NCI-H345 (cell line): ENCODE measurements around the gene GLB1L.
A peak's percentile ranks its signal among the peaks of the same experiment; 100 is the strongest.

Source experiments
- DNase-seq: peaks from one replicate; lab custom pipeline; 2025; lab: John Stamatoyannopoulos, UW

GLB1L gene

DNA sequence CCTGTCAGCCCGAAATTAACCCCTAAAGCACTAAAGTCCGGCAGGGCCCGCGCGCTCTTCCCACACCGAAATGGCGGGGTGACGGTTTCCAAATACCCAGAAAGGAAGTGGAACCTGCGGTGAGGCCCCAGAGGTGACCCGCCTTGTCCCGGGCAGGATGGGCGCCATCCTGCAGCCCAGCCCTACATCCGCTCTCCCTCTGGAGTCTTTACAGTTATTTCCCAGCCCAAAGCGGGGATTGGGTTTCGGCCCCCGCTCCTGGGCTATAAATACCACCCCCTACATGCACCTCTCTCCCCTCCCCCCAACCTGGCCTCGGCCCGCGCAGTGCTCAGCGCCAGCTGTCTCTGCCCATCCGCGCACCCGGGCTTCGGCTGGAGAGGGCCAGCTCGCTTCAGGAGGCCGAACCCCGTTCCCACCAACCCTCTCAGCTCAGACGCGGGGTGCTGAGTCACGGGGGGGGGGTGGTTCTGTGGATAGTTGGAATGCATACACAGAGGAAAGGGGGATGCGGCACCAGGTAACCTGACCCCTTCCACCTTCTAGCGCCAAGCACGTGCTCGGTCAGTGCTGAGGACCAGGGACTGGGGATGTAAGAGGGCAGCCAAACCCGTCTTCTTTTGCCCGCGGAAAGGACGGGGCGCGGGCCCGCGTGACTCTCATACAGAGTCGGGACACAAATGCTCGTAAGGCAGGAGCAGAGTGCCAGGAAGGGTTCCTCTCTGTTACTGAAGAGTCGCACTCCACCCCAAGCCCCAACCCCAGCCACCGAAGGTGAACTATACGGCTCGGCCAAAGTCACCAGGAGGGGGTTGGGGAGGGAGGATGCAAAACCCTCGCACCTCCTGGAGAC lies 7.9 kb upstream of the GLB1L start, which contains the start of gene TUBA4B:
TSS of gene TUBA4B (plus strand) at position 344 of the 853 bp plus-strand sequence. CDS start at position 509, 165 bp downstream.
- DNase-seq, result peak; percentile 47

DNA sequence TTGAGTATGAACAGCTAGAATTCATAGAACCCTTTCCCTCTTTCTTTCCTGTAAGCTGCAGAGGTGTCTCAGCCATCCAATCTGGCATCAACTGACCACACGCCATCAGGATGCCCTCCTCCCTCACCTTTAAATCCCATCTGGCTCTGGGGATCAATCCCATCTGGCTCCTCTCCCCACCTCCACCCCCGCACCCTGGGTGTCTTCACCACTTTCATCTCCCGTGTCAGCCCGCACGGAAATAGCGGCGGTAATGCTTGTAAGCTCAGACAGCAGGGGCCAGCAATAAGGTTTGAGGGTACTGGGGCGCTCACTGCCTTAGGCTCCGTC lies 7.3 kb upstream of the GLB1L start:
- no peak for DNase-seq

GRCh38 chr2:219252084-219252483 lies 6.8 kb upstream of the GLB1L start:
- peak; percentile 56 for DNase-seq

DNA sequence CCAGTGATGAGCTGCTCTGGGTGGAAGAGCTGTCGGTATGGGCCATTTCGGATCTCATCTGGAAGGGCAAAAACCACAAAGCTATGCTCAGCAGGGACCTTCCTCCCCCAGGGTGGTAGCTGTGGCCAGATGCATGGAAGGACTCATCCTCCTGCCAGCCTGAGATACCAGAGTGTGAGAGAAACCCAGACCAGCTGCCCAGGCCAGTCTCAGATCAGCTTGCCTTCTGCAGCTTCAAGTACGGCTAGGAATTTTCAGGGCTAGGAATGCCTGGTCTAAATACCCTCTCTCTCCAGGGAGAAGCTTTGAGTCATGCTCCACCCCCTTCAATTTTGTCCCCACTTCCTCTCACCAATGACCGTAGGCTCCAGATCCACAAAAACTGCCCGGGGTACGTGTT lies 6.4 kb upstream of the GLB1L start:
- DNase-seq, result no peak

- no peak for DNase-seq
Measured at GRCh38 chr2:219250049-219250781, 5.0 kb upstream of the GLB1L start.

DNA sequence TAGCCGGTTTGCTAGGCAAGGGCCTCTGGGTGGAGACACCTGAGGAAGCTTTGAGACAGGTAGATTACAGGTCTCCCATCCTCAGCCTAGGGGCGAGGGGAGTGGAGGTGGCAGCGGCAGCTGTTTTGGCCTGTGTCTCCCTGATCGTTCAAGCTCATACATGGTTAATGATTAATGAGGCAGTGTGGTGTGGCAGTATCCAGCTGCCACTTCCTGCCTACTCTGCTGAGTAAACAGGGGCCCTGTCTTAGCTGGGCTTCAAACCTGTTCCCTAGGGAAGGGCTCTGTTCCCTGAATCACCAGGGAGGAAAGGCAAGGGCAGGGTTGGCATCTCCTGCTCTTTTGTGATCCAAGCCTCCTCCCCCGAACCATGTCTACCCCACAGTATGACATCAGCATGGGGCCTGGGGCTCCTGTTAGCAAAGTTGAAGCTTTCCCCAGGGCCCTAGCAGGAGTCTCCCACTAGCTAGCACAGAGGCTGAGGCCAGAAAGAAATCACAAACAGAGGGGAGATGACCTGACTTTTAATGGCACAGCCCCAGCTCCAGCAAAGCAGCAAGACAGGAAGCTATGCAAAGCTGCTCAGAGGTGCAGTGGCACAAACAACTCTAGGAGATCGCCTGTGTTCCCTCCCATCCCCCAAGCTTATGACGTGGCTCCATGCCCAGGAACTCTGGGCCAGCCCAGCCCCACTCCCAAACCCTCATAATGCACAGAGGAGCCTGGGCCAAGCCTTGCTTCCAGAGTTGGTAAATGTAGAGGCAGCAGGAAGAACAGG lies 4.1 kb upstream of the GLB1L start:
- peak; percentile 77 for DNase-seq

DNA sequence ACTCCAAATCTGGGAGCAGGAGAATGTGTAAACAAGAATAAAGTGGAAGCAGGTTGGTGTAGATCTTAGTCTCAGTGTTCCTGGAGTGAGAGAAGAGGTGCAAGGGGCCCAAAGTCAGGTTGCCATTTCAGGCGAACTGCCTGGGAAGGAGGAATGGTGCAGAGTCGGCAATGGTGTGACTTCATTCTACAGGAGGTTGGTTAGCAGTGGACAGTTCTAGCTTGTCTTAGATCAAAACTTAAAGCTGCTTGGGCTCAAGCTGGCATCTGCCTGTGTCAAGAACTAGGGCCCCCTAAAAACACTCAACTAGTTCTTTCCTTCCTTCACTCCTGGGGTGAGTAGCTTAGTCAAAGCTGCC lies 3.6 kb upstream of the GLB1L start:
- no peak for DNase-seq

GRCh38 chr2:219247678-219248642 lies 2.7 kb upstream of the GLB1L start:
- no peak for DNase-seq

- DNase-seq, result no peak
Measured at GRCh38 chr2:219246559-219246958, 1.3 kb upstream of the GLB1L start.

- no peak for DNase-seq
Measured at GRCh38 chr2:219245899-219246230, 621 bp upstream of the GLB1L start.

DNA sequence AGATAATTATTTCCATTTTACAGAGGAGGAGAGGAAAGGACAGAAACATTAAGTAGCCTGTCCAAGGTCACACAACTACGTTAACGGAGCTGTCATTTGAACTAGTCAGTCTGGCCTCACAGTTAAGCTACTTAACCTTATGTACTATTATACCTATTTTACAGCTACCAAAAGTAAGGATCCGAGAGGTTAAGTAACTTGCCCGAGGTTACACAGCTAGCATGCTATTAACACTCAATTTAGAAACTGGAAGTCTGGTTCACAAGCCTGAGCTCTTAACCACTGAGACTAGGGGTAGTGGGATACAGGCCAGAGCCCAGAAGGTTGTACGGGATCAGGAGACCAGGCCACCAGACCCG lies 476 bp downstream of the GLB1L start:
- DNase-seq, result no peak

DNA sequence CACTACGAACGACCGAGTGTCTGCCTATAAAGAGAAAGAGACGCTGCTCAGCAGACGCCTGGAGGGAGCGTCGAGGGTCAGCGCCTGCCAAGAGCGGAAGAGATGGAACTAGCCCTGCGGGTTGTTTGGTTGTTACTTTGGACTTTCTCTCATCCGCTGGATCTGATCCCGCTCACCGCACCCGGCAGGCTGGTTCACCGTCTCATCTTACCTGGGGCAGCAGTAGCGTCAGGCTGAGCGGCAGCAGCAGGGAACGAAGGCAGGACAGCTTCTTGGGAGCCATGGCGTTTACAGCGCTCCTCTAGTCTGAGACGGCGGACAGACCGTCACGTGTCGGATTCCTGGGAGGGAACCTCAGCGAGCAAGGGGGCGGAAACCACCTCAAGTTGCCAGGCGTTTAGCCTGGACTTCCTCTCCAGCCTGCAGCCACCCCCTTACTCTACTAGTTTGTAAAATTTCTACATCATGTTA lies 1.9 kb downstream of the GLB1L start:
- DNase-seq, result no peak

DNA sequence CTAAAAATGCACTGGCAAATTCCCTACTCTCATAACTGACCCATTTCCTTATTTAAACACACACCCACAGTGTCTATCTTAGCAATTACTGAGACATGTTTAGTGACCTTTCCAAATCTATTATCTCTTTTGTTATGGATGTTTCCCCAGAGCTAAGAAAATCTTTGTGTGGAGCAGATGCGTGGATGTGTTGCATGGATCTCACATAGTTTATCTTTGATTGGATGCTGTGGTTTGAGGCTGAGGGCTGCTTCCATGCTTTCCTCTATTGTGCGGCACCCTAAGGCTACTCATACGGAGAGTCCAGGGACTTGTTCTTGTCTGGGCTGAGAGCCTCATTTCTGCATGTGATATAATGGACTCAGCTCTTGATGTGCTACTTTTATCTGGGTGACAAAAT lies 10.9 kb downstream of the GLB1L start:
- no peak for DNase-seq

GRCh38 chr2:219230059-219230540 lies 15.1 kb downstream of the GLB1L start:
- peak; percentile 22 for DNase-seq

DNA sequence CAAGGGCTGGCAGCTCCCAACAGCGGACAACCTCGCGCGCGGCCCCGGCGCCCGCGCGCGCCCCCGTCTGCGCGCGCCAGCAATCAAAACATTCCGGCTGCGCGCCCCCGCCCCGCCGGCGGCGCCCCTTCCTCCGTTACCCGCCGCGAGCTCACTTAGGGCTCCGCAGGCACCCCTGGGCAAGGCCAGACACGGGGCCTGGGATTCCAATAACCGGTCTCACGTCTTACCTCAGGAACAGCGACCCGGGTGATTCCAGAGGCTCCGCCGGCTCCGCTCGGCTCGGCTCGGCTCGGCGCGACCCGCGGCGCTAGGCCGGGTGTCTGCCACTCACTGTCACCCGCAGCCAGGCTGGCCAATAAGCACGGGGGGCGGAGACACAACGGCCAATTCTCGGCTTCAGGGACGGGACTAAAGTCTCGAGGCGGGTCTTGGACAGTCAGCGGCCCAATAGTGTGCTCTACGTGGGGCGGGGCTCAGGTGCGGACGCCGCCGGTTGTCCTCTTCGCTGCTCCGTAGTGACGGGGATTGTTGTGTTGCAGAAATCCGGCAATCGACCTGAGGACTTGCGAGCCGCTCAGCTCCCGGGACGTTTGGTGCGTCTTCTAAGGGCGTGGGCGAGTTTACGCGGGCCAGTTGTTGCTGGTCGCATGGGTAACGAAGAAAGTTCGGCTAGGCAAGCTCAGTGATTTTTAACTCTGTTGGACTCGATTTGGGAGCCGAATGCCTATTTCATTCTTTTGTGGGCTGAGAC lies 15.8 kb downstream of the GLB1L start, which contains the start of the genes ANKZF1 and ATG9A:
TSS of gene ANKZF1 (plus strand) at position 502 of the 754 bp plus-strand sequence. CDS start 452 bp downstream, outside the sequence.
TSS of gene ATG9A (minus strand) at position 332 of the 754 bp plus-strand sequence. CDS start 1,612 bp downstream, outside the sequence.
- peak; percentile 99 for DNase-seq

GRCh38 chr2:219228911-219229304 lies 16.3 kb downstream of the GLB1L start:
- no peak for DNase-seq

- no peak for DNase-seq
Measured at GRCh38 chr2:219228041-219228910, 17.0 kb downstream of the GLB1L start.

DNA sequence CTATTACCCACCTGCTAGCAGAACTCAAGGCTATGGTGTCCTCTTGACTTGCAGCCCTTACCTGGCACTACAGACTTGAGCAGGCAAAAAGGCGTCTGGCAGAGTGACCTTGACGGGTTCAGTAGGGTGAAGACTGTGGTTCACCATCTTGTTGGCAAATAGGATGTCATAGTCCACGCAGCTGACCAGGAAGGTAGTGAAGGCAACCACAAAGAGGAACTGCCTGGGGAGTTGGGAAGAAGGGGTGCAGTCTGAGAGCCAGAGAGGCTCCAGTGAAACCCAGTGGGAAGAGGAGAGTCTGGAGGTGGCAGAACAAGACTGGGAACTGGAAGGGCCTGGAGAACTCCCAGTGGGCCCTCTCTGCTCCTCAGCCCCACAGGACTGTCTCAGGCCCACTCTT lies 19.9 kb downstream of the GLB1L start:
- DNase-seq, result no peak

DNA sequence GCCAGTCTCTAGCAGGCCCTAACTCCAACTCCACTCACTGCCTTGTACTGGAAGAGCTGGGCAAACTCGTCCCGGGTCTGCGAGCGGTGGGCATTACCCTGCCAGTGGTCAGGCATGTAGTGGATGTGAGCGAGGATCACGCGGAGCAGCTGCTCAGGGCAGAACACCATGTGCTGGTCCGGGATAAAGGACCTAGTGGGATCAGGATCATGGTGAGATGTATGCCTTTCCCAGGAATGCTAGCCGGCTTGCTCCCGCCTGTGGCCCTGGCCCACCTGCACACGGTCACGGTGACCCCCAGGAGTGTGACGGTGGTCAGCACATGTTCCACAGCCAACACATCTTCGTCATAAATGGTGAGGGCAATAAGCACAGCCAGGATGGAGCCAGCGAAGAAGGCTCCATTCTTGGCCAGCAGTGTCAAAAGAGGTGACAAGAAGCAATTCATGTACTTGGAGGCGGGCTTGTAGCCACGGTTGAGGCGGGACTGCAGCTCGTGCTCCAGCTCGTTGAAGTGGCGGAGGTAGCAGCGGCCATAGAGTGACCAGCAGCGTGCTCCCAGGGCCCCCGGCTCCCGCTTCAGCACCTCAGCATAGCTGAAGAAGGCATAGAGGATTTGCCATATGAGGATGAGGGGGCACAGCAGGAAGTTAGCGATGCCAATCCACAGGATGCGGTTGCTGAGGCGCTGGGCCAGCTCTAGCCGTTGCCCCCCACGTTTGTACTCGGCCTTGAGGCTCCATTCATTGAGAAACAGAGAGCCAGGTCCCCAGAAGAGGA lies 21.2 kb downstream of the GLB1L start:
- no peak for DNase-seq
